NCI-H446 (cell line): ENCODE data around the gene SBK2.

Experiments
- DNase-seq, 2 experiments: peaks; one replicate each; lab custom pipeline; 2025; lab: John Stamatoyannopoulos, UW

Gene SBK2

DNA sequence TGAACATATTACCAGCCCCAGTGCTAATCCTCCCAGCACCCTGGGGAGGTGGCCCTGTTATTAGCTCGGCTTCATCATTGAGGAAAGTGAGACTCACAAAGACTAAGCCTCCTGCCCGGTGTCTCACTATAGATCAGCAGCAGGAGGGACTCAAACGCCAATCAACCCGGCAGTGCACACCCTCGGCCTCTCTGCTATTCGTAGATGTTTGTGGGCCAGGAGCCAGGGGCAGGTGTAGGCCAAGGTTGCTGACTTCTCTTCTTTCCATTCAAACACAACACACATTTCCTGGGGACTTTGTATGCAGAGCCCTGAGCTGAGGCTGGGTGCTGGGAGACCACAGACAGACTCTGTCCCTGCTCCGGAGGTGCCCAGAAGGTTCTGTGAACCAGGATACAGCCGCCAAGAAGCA, 17.8 kb upstream of the SBK2 start:
- DNase-seq: no peak

DNA sequence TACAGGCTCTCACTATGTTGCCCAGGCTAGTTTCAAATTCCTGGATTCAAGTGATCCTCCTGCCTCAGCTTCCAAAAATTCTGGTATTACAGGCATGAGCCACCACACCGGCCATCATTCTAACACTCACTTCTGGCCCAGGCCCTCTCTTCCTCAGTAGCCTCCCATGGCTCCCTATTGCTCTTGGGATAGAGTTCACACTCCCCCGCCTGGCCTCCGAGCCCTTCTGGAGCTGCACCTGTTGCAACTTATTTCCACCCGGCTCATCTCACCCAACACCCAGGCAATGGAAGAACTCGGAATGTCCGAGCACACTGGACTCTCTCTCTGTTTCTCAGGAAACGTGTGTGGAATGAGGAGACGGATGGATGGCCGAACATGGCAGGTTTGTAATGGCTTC, 17.4 kb upstream of the SBK2 start:
- no peak for DNase-seq

DNA sequence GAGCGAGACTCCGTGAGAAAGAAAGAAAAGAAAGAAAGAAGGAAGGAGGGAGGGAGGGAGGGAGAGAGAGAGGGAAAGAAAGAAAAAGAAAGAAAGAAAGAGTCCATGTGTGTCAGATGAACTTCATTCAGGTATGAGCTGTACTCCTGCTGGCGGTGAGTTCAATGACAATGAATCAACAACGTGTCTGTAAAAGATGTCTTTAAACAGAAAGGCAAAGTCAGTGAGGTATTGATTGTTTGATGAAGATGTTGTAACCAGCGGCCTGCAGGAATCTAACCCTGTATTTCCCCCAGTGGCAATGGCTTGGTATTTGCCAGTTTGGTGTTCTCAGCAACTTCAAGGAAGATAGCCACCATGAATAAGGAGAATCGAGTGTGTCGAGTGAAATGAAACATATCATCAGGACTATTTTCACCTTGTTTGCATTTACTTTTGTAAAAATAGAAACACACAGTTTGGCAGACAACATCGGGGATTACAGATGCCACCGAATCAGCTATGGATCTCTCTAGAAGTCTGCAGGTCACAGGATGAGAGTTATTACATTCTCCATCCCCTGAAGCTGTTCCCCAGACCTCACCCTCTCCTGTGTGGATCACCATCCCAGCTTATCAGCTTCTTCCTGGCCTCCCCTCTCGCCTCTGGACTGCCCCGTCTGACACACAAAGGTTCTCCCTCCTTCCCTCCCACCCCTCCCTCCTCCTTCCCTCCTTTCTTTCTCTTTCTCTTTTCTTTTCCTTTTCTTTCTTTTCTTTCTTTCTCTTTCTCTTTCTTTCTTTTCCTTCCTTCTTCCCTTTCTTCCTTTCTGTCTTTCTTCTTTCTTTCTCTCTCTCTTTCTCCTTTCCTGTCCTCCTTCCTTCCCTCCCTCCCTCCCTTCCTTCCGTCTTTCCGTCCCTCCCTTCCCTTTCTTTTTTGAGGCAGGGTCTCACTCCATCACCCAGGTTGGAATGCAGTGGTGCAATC, 16.6 kb upstream of the SBK2 start:
- no peak for DNase-seq

- no peak for DNase-seq
These were observed 15.7 kb upstream of the SBK2 start for GRCh38 chr19:55552620-55553019.

DNA sequence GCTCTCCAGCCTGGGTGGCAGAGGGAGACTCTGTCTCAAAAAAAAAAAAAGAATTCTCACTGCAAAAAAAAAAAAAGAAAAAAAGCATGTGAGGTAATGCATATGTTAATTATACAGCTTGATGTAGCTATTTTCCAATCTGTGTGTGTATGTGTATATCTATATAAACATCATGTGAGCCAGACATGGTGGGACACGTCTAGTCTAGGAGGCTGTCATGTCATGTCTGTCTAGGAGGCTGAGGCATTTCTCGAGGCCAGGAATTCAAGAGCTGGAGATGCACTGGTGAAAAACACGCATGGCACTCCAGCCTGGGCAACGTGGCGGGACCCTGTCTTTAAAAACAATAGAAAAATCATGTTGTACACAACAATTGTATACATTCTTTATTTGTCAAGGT, 15.3 kb upstream of the SBK2 start:
- DNase-seq: no peak

DNA sequence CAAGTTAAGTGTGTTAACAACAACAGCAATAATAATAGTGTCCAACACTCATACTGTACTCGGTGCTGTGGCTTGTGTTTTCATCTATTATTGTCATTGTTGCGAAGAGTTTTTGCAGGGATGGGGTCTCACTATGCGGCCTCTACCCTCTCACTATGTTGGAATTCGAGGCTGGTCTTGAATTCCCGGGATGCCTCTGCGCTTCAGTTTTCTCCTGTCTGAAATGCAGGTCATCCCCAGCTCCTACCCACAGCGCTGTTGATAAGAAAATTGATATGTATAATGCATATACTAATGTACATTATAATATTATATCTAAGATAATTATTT, 13.4 kb upstream of the SBK2 start:
- DNase-seq: no peak

GRCh38 chr19:55549500-55550320, 12.8 kb upstream of the SBK2 start:
- DNase-seq: no peak

- no peak for DNase-seq
These were observed 10.1 kb upstream of the SBK2 start for GRCh38 chr19:55546822-55547614.

DNA sequence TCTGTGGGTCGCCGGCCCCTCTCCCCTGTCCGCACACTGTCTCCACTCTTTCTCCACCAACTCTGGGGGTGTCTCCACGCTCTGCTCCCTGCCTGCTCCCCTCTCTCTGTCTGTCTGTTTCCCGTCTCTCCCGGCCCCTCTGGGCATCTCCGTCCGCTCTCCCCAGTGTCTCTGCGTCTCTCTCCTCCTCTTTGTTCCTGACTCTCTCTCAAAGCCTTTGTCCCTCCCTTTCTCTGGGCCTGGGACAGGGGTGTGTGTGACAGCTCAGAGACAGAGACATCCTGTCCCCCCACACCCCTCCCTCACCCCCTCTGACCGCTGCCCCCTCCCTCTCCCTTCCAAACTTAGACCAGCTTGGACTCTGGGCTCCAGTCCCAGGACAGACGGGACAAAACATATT, 9.1 kb upstream of the SBK2 start:
- DNase-seq: no peak

- no peak for DNase-seq
These were observed 8.5 kb upstream of the SBK2 start, which contains the start of gene SBK3 for GRCh38 chr19:55545443-55545842. Gene SBK3, minus strand, starts transcription at chr19:55545543. Its CDS starts 0 bp downstream, at chr19:55545543.

GRCh38 chr19:55544776-55545439, 8.0 kb upstream of the SBK2 start:
- DNase-seq: no peak

GRCh38 chr19:55544014-55544413, 7.1 kb upstream of the SBK2 start:
- no peak for DNase-seq

DNA sequence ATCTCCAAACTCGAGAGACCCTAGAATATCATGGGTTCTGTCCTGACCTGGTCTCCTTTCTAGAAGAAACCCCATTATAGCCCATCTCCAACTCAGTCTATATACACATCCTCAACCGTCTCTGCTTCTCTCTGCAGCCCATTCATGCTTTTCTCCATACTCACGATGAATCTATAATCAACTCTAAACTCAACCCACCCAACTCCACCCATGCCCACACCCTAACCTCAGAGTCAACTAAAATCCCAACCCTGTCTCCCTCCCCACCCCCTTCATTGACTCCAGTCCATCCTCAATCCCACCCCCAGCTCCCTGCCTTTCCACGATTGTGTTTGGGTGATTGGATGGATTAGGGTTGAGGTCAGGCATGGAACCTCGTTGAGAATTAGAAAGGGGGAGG, 6.6 kb upstream of the SBK2 start:
- DNase-seq: no peak

DNA sequence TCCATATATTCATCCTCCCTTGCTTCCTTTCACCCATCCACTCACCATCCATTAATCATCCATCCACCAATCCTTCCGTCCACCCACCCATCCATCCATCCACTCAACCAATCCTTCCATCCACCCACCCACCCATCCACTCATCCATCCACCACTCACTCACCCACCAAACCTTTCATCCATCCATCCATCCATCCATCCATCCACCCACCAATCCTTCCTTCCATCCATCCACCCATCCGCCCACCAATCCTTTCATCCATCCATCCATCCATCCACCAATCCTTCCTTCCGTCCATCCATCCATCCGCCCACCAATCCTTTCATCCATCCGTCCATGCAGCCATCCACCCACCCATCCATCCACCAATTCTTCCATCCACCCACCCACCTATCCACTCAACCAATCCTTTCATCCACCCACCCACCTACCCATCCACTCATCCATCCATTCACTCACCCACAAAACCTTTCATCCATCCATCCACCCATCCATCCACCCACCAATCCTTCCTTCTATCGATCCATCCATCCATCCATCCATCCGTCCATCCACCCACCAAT, 5.4 kb upstream of the SBK2 start:
- no peak for DNase-seq

GRCh38 chr19:55541091-55541490, 4.2 kb upstream of the SBK2 start:
- no peak for DNase-seq

DNA sequence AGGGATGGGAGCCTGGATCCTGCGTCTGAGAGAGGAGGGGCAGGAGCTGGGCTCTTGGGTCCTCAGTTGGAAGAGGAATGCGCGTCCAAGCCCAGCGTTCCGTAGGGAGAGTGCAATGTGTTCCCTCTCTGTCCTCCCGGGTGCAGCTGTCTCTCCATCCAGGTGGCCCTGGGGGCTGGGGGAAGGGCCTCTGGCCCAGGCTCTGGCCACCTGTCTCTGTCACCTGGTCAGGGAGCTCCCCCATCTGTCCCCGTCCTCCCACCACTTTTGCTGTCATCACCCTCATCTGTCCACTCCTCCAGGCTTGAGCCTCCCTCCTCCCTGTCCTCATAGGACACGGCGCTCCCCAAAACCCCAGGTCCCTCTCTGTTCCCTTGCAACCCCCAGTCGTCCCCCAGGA, 3.7 kb upstream of the SBK2 start:
- no peak for DNase-seq

- DNase-seq: no peak
These were observed 2.4 kb upstream of the SBK2 start for GRCh38 chr19:55539090-55539984.

- DNase-seq: no peak
These were observed 1.2 kb upstream of the SBK2 start for GRCh38 chr19:55538132-55538531.

- DNase-seq: no peak
These were observed 793 bp upstream of the SBK2 start for GRCh38 chr19:55537741-55538111.

DNA sequence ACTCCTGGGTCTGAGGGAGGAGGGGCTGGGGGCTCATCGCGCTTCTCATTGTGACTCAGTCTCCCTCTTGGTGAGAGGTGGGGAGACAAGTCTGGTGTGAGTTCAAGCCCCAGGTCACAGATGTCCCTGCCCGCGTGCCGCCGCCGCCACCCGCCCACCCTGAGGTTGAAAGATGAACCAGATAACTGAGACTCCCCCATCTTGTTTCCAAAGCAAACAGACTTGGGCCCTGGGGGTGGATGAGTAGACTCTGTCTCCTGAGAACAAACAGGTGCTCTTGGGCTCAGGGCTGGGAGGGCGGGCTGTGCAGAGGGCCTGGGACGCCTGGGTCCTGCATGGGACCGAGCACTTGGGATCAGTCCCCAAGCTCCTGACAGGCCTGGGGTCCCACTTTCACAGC, 567 bp downstream of the SBK2 start:
- DNase-seq: no peak
